GM19455 (cell line): Measurements from ENCODE around the gene FYN.

Experiments used
- ATAC-seq: cut with Tn5 transposase; IDR thresholded peaks from one replicate; pipeline ENCODE4 v1.9.1; 2021; ENCODE audit not compliant: unreplicated experiment

FYN gene

GRCh38 chr6:111667931-111668330 is 205.3 kb downstream of the FYN start:
- no peak for ATAC-seq

GRCh38 chr6:111666847-111667246 is 206.4 kb downstream of the FYN start:
- ATAC-seq, result no peak

GRCh38 chr6:111664565-111665030 is 208.7 kb downstream of the FYN start:
- no peak for ATAC-seq

GRCh38 chr6:111663692-111664564 is 209.3 kb downstream of the FYN start:
- ATAC-seq, result no peak

DNA sequence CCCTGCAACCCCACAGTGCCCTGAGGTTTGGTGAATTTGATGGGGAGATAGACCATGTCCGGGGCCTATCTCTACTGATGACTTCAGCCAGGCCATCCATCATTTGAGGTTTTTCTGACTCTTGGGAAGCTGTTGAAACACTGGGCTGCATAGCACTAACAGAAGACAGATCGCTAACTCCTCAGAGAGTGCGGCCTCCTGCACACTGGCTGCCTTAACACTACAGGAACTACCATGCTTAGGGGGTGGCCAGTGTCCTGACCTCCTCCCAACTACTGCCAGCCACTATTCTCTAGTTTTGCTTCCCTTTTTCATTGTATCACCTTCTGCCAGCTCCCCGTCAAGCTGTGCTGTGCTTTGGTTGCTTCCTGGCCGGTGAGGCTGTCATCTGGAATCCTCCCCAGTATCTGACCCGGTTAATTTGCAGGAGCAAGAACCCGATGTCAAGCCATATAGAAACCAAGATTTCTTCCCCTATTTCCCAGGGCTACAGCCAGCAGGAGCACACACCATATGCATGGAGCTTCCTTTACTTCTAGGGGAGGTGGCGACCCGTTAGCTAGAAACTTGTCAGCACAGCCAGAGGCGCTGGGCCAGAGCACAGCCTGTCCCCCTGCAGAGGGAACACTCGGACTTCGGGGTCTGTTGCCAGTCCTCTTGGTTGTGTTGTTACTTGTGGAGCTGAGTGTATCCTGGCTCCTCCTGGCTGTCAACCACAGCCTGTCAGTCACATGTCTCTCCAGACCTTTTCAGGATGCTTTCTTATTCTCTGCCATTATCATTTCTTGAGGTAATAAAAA is 210.3 kb downstream of the FYN start:
- ATAC-seq, result no peak

GRCh38 chr6:111662072-111662793 is 211.0 kb downstream of the FYN start:
- ATAC-seq, result no peak

DNA sequence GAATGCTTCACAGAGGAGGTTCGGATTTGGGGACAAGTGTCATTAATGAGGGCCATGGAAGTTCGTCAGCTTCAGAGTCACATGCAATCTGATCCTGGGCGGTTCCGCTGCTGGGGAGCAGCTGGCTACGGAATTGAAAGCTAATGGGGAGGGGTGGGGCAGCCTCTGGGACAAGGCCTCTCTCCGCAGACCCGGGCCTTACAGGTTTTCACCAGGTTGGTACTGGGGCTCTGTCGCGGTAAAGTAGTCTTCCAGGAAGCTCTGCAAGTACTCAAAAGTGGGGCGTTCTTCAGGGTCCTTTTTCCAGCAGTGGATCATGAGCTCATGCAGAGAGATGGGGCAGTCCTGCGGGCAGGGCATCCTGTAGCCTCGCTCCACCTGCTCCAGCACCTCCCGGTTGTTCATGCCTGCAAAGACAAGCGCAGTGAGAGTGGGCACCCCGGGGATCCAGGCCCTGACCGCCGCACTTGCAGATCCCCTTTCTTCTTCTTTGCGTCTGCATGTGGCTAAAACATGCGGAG is 211.7 kb downstream of the FYN start:
- no peak for ATAC-seq

DNA sequence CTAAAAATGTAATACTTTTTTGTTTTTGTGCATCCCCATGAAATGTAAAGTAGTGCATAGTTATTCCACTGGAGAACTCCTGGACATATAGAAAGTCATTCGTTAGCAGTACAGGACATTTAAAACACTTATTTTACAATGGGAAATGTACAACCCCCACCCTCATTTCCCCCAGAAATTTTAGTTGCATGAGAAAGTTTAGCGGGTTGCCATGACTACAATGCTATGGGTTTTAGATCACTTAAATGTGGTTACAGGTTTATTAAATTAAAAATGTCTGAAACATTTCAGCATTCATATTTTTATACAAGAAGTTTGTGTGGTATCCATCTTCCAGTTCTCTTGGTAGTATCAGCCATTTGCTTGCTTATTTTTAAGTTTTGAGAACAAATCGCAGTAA is 212.7 kb downstream of the FYN start:
- no peak for ATAC-seq

DNA sequence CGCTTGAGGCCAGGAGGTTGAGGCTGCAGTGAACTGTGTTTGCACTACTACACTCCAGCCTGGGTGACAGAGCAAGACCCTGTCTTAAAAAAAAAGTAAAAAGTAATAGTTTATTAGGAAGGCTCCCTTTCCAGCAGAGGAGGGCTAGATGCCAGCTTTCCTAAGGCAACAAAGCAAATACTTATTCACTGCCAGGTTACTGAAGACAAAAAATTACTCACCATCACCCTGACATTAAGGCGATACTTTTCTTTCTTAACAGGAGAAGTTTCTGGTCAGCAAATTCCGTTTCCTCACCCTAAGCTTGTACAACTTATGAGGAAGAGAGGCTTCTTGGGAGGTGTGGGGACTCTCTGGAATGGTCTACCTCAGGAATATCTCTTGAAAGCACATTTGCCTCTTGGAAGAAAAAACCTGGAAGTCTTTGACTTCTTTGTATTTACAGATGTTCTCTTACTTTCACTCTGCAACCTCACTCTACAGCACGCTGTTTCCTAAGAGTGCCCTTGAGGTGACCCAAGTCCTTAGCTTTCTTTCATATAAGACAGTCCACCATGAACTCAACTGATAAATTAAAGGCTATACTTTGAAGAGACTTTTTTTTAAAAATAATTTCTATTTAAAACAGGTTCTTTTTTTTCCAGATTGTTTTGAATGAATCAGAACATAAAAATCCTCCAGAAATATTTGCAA is 214.6 kb downstream of the FYN start:
- ATAC-seq, result no peak

- ATAC-seq, result no peak
Observed at GRCh38 chr6:111657146-111657545, 216.1 kb downstream of the FYN start.

DNA sequence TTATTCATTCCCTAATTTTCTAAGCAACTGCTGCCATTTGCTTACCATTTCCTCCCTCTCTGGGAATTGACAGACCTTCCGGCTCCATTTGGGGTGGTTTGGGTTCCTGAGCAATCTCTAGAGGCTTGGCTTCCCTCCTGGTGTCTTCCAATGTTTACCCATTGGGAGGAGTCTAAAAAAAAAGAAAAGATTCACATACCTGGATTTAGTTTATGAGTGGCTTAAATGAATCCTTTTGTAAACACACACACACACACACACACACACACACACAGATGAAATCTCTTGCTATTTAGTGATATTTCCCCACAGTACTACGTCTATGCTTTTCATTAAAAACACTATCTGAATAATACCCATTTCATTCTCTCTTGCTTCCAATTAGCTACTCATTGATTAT is 219.3 kb downstream of the FYN start:
- ATAC-seq, result no peak

DNA sequence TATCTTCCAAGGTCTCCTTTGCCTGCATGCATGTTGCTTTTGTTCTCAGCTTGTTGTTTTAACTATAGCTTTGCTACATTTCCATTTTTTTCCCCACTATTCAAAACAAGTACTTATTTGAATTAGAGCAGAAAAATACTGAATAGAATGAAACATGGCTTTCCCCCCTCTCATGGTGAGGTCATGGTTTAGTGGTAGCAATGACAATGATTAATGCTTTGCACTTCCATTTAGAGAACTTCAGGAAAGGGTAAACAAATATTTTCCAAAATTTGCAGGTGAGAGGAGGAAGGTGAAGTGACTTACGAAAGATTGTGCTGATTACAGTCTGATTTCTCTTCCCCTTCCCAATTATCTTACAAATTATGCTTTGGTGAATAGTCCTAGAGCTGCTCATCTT is 219.8 kb downstream of the FYN start:
- no peak for ATAC-seq

GRCh38 chr6:111652156-111652555 is 221.1 kb downstream of the FYN start:
- no peak for ATAC-seq

DNA sequence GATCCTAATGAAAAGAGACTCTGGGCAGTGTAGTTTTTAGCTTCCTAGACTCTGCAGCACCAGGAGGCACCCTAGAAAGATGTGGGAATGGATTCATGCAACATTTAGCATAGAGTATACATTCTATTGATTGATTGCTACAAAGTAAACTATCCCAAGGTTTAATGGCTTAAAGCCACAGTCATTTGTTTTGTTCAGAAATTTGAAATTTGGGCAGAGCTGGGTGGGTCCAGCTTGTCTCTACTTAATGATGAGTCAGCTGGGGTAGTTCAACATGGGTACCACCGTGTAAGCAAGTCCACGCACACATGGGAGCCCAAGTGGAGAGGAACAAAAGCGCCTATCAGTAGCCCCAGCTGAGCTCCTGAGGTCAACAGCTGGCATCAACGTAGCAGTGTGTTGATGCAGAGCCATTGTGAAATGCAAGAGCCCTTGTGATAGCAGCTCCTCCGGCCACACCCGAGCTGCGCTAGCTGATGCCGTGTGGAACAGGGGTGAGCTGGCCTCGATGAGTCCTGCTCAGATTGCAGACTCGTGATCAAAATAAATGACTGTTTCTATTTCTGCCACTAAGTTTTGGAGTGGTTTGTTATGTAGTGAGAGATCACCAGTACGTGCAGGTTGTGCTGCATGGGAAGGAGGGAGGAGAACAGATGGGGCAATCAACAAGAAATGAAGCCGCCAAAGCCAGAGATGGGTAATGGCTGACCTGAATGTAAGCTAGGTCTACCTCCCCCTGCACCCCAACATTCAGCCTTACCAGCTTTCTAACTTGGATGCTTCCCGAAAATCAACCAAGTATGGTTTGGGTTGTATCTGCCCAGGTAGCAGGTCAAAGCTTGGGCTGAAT is 221.8 kb downstream of the FYN start:
- no peak for ATAC-seq

GRCh38 chr6:111650049-111650448 is 223.2 kb downstream of the FYN start:
- ATAC-seq, result no peak

- ATAC-seq, result no peak
Observed at GRCh38 chr6:111648100-111648499, 225.2 kb downstream of the FYN start.

- ATAC-seq, result no peak
Observed at GRCh38 chr6:111646942-111647341, 226.3 kb downstream of the FYN start.

- no peak for ATAC-seq
Observed at GRCh38 chr6:111646034-111646433, 227.2 kb downstream of the FYN start.

DNA sequence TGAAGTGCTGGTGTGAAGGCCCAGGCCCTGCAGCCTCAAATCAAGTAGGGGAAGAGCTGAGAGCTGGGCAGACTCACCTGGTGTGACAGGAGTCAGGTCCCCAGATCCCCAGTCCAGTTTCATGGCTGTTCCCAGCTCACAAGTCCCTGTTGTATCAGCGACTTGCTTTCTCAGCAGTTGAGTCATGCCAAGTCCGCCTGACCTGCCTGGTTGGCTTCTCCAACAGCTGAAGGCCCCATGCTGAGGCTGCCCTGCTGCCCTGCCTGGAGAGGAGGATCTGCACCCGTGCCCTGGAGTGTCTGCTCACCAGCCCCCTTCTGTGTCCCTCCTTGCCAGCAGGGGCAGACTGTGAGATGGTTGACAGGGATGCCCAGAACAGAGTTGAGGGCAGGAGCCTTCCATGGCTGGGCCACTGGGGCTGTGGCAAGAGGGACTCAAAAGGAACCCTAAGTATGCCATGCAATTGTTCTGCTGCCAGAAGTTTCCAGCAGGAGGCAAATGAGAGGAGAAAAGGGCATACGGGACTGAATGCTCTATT is 228.3 kb downstream of the FYN start:
- no peak for ATAC-seq
